Breast epithelium (tissue), 3 donors: ENCODE data around the gene RIPOR2.

ENCODE experiments used
- POLR2A ChIP-seq: fragments of 450-650 bp; IDR thresholded peaks from one replicate; pipeline ENCODE4 v1.6.1; 2016; ENCODE audit warnings: antibody characterized with exemption, mild to moderate bottlenecking, moderate library complexity
- POLR2AphosphoS5 ChIP-seq, 3 donors: sonication (generic); formaldehyde crosslinking; IDR thresholded peaks; one replicate each; pipeline ENCODE4 v1.6.1; 2017; ENCODE audit warnings: antibody characterized with exemption in 3 of 3
- TF ChIP-seq, protein P1 (sequence below), 3 donors: fragments of 450-650 bp; IDR thresholded peaks; one replicate each; pipeline ENCODE4 v1.5.1; 2016 to 2017; ENCODE audit warnings: antibody characterized with exemption in 3 of 3, mild to moderate bottlenecking in 3 of 3, moderate library complexity in 3 of 3

DNA sequence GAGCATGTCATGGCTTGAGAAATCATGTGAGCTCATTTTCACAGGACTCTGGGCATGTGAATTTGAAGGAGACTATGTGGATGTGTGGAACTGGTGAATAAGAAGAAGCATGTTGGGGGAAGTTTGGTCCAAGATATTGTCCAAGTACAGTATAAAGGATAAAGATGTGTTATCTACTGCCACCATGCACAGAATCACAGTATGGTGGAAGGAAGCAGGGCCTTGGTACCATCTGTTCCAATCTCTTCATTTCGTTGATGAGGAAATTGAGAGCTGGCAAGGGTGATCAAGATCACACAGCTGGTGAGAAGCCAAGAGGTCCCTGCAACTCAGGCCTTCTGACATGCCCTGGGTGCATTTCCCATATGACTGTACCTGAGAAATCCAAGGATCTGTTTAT, 31.5 kb upstream of the RIPOR2 start:
- TF ChIP-seq, protein P1, sequence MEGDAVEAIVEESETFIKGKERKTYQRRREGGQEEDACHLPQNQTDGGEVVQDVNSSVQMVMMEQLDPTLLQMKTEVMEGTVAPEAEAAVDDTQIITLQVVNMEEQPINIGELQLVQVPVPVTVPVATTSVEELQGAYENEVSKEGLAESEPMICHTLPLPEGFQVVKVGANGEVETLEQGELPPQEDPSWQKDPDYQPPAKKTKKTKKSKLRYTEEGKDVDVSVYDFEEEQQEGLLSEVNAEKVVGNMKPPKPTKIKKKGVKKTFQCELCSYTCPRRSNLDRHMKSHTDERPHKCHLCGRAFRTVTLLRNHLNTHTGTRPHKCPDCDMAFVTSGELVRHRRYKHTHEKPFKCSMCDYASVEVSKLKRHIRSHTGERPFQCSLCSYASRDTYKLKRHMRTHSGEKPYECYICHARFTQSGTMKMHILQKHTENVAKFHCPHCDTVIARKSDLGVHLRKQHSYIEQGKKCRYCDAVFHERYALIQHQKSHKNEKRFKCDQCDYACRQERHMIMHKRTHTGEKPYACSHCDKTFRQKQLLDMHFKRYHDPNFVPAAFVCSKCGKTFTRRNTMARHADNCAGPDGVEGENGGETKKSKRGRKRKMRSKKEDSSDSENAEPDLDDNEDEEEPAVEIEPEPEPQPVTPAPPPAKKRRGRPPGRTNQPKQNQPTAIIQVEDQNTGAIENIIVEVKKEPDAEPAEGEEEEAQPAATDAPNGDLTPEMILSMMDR (IDR thresholded peaks at IDR 0.05) = no peak
- no peak for TF ChIP-seq POLR2AphosphoS5 (IDR thresholded peaks at IDR 0.05)
- no peak for TF ChIP-seq POLR2A
